Right lung (tissue), 5 donors: ENCODE data around the gene ITPKC. TPM values are rescaled to one million over a fixed set of nuclear protein-coding genes. Genes with fewer than 3 reads are reported as not detected.
"Not testable (repeated sequence)": the region's sequence is repeated elsewhere in the genome, so short reads cannot be mapped to it uniquely, and the experiment has no call there.

Experiments used
- DNase-seq, 2 donors: peaks; one replicate each; pipeline ENCODE4 v3.0.0-alpha.2; 2013
- polyA plus RNA-seq, 5 donors: library from polyadenylated mRNA; unstranded; fragments of 120-200 nt; gene quantifications; one replicate each; pipeline versions ENCODE4 v1.2.1 to v1.2.3, GENCODE V29; 2013; ENCODE audit warnings: inconsistent platforms in 1 of 5, low replicate concordance in 1 of 5; ENCODE audit not compliant: insufficient read length in 5 of 5, insufficient read depth in 1 of 5

Gene ITPKC
- polyA plus RNA-seq, 5 donors = 9.4 to 14.5 (median 13.3) TPM

DNA sequence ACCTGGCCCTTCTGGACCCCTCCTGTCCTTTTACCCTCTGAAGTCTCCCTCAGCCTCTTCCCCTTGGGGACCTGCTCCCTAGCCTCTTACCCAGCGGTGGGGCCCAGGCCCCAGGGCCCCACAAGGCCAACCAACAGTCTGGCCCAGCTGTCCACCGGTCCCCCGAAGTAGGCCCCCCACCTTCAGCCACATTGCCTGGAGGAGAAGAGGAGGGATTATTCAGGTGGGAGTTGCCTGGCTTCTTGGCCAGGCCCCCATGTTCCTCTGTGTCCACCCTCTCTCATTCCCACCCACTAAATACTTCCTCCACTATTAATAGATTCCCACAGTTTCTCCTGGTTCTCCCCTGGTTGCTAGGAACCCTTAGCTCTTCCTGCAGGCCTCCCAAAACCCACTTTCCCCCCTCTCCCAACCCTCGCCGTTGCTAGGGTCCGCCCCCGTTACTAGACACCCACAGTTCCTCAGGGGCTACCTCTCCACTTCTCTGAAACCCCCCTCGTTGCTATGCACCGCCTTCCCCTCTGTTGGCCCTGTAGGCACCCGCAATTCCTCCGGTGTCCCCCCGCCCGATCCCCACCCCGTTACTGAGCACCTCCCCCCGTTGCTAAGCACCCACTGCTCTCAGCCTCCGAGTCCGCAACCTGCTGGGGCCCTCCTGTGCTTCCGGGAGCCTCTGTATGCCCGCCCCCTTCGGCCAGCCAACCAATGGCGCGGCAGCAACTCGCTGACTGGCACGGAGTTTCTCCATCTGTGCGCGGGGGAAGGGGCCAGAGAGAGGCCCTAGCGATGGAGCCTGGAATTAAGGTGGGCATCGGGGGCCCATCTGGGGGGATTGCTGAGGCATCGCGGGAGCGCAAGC, 2.2 kb upstream of the ITPKC start:
- DNase-seq = peak; percentile 91 to 92

- DNase-seq = no peak
Measured at GRCh38 chr19:40716031-40716481, 856 bp upstream of the ITPKC start.

GRCh38 chr19:40717325-40717879, 490 bp downstream of the ITPKC start:
- DNase-seq = peak in 1 of 2 donors; percentile 6

DNA sequence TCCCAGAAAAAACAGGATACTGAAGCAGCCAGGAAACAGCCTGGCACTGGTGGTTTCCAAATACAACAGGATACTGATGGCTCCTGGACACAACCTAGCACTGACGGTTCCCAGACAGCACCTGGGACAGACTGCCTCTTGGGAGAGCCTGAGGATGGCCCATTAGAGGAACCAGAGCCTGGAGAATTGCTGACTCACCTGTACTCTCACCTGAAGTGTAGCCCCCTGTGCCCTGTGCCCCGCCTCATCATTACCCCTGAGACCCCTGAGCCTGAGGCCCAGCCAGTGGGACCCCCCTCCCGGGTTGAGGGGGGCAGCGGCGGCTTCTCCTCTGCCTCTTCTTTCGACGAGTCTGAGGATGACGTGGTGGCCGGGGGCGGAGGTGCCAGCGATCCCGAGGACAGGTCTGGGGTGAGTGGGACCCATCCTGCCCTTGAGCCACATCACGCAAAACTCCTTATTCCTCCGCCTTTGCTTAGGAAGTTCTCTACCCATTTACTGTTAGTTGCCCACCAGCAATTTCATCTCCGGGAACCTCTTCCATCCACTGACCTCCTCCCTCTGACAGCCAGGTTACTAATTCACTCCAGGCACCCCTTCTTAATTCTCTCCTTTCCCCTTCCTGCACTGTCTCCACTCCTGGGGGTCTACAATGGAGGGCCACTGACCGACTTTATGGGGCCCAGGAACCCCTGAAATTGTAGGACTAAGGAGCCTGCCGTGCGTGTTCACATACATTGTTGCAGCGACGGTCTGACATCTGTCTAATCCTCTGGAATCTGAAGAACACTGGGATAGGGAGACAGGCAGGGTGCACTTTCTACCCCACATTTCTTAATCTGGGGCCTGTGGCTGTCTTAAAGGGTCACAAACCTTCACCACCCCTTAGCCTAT, 1.2 kb downstream of the ITPKC start:
- peak in 1 of 2 donors; percentile 5 for DNase-seq

DNA sequence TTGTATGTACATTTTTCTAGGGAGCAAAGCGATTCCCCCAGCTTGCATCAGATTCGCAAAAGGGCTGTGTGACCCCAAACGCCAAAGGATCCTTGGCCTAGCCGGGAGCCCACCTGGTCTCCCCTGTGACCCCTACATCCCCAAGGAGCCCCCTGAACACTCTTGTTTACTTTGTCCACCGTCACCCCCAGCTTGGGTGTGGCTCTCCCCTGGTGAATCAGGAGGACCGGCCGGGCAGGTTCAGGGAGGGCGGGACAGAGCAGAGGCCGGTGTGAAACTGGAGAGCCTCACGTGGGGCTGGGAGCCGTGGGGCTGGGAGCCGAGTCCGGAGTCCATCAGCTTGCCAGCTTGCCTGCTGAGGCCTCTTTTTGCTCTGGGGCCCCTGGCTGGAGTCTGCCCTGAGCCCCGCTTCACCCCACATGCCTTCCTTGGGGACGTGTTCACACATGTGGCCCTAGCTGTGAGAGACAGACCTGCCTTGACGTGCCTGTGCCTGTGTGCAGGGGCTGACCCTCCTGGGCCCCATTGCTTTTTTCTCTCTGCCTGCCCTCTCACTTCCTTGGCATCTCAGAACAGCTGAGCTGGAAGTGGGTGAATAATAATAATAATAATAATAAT, 2.0 kb downstream of the ITPKC start:
- peak; percentile 38 to 45 for DNase-seq

GRCh38 chr19:40719414-40719894, 2.5 kb downstream of the ITPKC start:
- DNase-seq = no peak

- no peak for DNase-seq
Measured at GRCh38 chr19:40721140-40721486, 4.2 kb downstream of the ITPKC start.

- no peak for DNase-seq
Measured at GRCh38 chr19:40721936-40722661, 5.2 kb downstream of the ITPKC start.

DNA sequence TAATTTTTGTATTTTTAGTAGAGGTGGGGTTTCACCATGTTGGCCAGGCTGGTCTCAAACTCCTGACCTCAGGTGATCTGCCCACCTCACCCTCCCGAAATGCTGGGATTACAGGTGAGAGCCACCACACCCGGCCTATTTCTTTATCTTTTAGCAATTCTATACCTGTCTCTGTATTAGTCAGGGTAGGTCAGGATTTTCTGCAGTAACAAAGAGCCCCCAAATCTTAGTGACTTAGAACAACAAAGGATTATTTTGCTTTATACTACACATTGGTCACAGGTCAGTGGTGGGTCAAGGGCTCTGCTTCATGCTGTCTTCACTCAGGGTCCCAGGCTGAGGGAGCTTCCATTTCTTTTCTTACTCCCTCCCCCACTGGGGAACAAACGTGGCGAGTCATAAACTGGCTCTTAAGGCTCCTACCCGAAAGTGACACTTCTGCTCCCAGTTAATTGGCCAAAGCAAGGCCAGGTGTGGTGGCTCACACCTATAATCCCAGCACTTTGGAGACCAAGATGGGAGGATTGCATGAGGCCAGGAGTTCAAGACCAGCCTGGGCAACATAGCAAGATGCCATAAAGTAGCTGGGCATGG, 6.8 kb downstream of the ITPKC start:
- DNase-seq = no peak

GRCh38 chr19:40724315-40724714, 7.4 kb downstream of the ITPKC start:
- DNase-seq = no peak

- no peak for DNase-seq
Measured at GRCh38 chr19:40724855-40725254, 7.9 kb downstream of the ITPKC start.

DNA sequence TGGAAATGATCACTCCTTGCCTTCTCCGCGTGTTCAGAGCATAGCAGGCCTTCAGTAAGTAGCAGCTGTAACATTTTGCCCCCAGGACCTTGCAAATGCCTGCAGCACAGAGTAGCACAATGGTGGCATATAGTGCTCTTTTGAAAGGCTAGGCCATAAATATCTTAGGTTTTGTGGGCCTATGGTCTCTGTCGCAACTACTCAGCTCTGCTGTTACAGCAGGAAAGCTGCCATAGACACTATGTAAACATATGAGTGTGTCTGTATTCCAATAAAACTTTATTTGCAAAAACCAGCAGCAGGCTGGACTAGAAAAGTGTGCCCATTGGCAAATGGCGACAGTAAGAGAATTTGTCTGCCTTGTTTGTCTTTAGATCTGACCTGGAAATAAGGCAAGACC, 9.4 kb downstream of the ITPKC start:
- DNase-seq = no peak

- DNase-seq = not testable (repeated sequence)
Measured at GRCh38 chr19:40730065-40730464, 13.2 kb downstream of the ITPKC start.

GRCh38 chr19:40732304-40732703, 15.4 kb downstream of the ITPKC start:
- not testable (repeated sequence) for DNase-seq

GRCh38 chr19:40733149-40733548, 16.2 kb downstream of the ITPKC start:
- DNase-seq = no peak

DNA sequence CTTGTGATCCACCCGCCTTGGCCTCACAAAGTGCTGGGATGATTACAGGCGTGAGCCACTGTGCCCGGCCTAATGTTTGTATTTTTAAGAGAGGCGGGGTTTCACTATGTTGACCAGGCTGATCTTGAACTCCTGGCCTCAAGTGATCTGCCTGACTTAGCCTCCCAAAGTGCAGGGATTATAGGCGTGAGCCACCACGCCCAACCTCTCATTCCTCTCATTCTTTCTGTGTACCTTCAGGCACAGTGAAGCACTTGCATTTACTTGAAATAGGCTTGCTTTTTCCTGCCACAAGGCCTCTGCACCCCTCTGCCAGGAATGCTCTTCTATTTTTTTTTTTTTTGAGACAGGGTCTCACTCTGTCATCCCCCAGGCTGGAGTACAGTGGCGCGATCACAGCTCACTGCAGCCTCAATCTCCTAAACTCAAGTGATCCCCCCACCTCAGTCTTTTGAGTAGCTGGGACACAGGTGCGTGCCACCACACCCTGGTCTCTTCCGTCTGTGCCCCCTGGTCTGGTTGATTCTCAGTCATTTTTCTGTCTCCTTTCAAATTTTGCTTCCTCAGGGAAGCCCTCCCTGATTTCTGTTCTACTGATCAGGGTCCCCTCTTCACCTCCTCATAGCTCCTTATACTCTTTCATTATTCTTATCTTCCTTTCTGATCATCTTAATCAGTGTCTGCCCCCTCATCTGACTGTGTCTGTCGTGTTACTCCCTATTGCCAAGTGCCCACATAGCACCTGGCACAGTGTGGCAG, 18.3 kb downstream of the ITPKC start:
- DNase-seq = no peak

- no peak for DNase-seq
Measured at GRCh38 chr19:40736661-40737060, 19.7 kb downstream of the ITPKC start.

DNA sequence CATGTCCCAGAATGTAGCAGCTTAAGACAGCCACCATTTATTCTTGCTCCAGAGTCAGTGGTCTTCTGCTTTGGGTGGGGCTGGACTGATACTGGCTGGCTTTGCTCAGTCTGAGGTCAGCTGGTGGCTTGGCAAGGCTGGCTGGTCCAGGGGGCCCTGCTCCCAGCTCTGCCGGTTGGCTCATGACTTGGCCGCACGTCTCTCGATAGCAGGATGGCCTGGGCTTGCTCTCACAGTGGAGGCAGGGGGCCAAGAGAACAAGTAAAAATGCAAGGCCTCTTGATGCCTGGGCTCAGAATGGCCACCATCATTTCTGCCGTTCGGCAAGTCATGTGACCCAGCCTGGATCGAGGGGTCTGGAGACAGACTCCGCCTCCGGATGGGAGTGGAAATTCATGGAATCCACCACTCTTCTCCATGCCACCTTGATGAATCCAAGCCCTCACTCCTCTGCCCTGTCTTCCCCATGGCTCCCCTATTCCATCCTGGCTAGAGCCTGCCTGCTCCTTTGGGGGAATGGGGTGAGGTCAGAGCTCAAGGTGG, 20.3 kb downstream of the ITPKC start:
- DNase-seq = no peak

DNA sequence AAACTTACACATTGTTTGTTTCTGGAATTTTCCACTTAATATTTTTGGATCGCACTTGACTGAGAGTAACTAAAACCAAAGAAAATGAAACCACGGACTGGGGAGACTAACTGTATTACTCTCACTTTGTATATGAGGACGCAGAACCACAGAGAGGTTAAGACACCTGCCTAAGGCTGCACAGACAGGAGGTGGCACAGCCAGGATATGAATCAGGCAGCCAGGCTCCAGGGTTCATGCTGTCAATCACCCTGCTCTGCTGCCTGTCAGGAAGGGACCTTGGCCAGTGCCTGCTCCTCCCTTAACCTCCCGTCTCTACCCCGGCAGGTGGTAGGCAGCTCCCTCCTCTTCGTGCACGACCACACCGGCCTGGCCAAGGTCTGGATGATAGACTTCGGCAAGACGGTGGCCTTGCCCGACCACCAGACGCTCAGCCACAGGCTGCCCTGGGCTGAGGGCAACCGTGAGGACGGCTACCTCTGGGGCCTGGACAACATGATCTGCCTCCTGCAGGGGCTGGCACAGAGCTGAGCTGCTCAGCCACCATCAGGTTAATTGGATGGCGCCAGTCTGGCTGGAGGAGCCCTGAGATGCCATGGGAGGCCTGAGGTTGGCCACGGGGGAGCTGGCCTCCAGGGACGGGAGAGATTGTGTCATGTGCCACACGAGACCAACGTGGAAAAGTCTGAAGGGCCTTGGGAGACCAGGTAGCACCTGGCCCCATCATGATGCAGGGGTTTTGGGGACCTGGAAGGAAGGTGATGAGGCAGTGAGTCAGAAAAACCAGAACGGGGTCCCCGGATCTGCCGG, 22.3 kb downstream of the ITPKC start:
- no peak for DNase-seq
